Thyroid gland (tissue), 4 donors: ENCODE results near the gene MTUS2.

Source experiments
- POLR2A ChIP-seq, 2 donors: fragments of 450-650 bp; IDR thresholded peaks; one replicate each; pipeline ENCODE4 v1.6.1; 2017; ENCODE audit warnings: antibody characterized with exemption in 2 of 2, mild to moderate bottlenecking in 2 of 2, moderate library complexity in 1 of 2
- TF ChIP-seq, protein P1 (sequence below), 6 experiments: fragments of 200-600 bp in 3 of 6; fragments of 450-650 bp in 3 of 6; sonication (generic) in 3 of 6; IDR thresholded peaks; one replicate each; pipeline ENCODE4 v1.5.1; 2016 to 2019; ENCODE audit warnings: antibody characterized with exemption in 6 of 6, mild to moderate bottlenecking in 2 of 6, inconsistent platforms in 1 of 6, moderate library complexity in 1 of 6

GRCh38 chr13:29386246-29386645, 566.1 kb downstream of the MTUS2 start:
- TF ChIP-seq, protein P1, sequence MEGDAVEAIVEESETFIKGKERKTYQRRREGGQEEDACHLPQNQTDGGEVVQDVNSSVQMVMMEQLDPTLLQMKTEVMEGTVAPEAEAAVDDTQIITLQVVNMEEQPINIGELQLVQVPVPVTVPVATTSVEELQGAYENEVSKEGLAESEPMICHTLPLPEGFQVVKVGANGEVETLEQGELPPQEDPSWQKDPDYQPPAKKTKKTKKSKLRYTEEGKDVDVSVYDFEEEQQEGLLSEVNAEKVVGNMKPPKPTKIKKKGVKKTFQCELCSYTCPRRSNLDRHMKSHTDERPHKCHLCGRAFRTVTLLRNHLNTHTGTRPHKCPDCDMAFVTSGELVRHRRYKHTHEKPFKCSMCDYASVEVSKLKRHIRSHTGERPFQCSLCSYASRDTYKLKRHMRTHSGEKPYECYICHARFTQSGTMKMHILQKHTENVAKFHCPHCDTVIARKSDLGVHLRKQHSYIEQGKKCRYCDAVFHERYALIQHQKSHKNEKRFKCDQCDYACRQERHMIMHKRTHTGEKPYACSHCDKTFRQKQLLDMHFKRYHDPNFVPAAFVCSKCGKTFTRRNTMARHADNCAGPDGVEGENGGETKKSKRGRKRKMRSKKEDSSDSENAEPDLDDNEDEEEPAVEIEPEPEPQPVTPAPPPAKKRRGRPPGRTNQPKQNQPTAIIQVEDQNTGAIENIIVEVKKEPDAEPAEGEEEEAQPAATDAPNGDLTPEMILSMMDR (IDR thresholded peaks at IDR 0.05), result no peak
- no peak for TF ChIP-seq POLR2A (IDR thresholded peaks at IDR 0.05)
